Mesothelial cell of epicardium (in vitro differentiated cells): Measurements from ENCODE around the gene CBFA2T2. TPM values are rescaled to one million over a fixed set of nuclear protein-coding genes. Genes with fewer than 3 reads are reported as not detected.

Experiments
- DNase-seq, 2 experiments: peaks; one replicate each; pipeline ENCODE4 v3.0.0; 2021; ENCODE audit warnings: low spot score in 2 of 2; ENCODE audit not compliant: unreplicated experiment in 2 of 2
- H3K27ac Mint-ChIP-seq: 2 replicates; pipeline ENCODE4 v1.8.0; 2021; ENCODE audit warnings: mixed read lengths
- H3K27me3 Mint-ChIP-seq: 2 replicates; pipeline ENCODE4 v1.8.0; 2021; ENCODE audit warnings: low read depth, mixed read lengths
- H3K36me3 Mint-ChIP-seq: 2 replicates; pipeline ENCODE4 v1.8.0; 2021; ENCODE audit warnings: mixed read lengths
- H3K4me1 Mint-ChIP-seq: 2 replicates; pipeline ENCODE4 v1.8.0; 2021; ENCODE audit warnings: mixed read lengths
- H3K4me3 Mint-ChIP-seq: 2 replicates; pipeline ENCODE4 v1.8.0; 2021; ENCODE audit warnings: mild to moderate bottlenecking, moderate library complexity, mixed read lengths
- H3K9me3 Mint-ChIP-seq: 2 replicates; pipeline ENCODE4 v1.8.0; 2021; ENCODE audit warnings: mixed read lengths
- CTCF ChIP-seq: fragments of 200-600 bp; sonication (generic); IDR thresholded peaks from one replicate; pipeline ENCODE4 v1.5.0; 2021; ENCODE audit warnings: antibody characterized with exemption; ENCODE audit not compliant: unreplicated experiment
- total RNA-seq: library from RNA; stranded (reverse); gene quantifications from 3 replicates; pipeline ENCODE4 v1.2.1, GENCODE V29; 2021

CBFA2T2 gene
- total RNA-seq, 1 donor from 2014 or later = 47.2 TPM

DNA sequence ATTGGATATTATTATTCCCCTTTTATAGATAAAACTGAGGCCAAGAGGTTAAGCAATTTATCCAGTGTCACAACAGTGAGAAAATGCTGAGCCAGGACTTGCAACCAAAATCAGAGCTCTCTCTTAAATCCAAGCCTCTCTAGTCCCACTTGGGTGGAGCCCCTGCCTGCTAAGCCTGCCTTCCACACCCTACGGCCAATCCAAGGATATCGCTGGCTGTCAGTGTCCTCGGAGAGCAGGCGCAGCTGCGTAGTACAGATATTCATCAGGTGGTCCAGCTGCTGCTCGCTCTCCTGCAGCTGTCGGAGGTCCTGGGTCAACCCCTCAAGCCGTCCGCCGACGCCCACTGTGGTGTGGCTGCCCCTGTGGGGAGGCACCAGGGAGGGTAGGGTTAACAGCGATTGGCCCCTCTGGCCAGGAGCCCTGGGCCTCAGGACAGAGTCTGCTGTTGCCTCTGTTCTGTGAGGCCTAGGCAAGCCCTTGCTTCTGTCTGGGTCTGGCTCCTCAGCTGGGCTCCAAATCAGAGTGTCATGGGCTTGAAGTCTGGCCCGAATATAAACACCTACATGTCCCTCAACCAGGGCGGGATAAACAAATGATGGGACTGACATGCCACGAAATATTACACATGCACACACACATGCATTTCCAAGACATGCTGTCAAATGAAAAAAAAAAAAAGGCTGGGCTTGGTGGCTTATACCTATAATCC lies 188.3 kb downstream of the CBFA2T2 start:
- H3K36me3 Mint-ChIP-seq = peaks cover 4% of the 10 kb centered on the region
- H3K27ac Mint-ChIP-seq = no peak overlapping the region
- no peak for TF ChIP-seq CTCF
- peaks cover 22% of the 10 kb centered on the region for H3K4me1 Mint-ChIP-seq
- no peaks in the 10 kb centered on the region for H3K27me3 Mint-ChIP-seq
- no peak for DNase-seq
- no peak overlapping the region for H3K4me3 Mint-ChIP-seq
- H3K9me3 Mint-ChIP-seq = no peaks in the 10 kb centered on the region

- DNase-seq = no peak
- no peak overlapping the region for H3K27ac Mint-ChIP-seq
- H3K4me3 Mint-ChIP-seq = no peak overlapping the region
- peaks cover 17% of the 10 kb centered on the region for H3K4me1 Mint-ChIP-seq
- peaks cover 4% of the 10 kb centered on the region for H3K36me3 Mint-ChIP-seq
- TF ChIP-seq CTCF = no peak
- H3K27me3 Mint-ChIP-seq = no peaks in the 10 kb centered on the region
- no peaks in the 10 kb centered on the region for H3K9me3 Mint-ChIP-seq
Observed at GRCh38 chr20:33679758-33680485, 190.0 kb downstream of the CBFA2T2 start.

GRCh38 chr20:33680686-33681085 lies 190.8 kb downstream of the CBFA2T2 start:
- H3K4me3 Mint-ChIP-seq = no peak overlapping the region
- H3K9me3 Mint-ChIP-seq = no peaks in the 10 kb centered on the region
- H3K36me3 Mint-ChIP-seq = peaks cover 4% of the 10 kb centered on the region
- no peaks in the 10 kb centered on the region for H3K27me3 Mint-ChIP-seq
- no peak for TF ChIP-seq CTCF
- no peak overlapping the region for H3K27ac Mint-ChIP-seq
- peaks cover 14% of the 10 kb centered on the region for H3K4me1 Mint-ChIP-seq
- no peak for DNase-seq

DNA sequence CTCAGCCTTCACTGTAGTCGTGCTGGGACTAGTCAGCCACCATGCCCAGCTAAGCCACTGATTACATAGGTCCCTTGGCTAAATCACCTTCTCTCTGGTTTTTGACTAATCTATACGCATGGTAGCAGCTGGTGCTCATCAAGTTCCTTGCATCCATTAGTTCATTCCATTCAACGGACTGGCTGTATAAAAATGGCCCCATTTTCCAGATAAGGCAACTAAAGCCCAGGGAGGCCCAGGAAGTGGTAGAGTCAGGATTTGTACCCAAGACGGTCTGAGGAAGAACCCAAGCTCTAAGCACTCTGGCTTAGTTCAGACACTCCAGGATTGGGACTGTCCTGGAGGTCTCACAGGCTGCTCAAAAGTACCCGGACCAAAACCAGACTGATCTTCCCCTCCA lies 191.4 kb downstream of the CBFA2T2 start:
- H3K36me3 Mint-ChIP-seq = peaks cover 4% of the 10 kb centered on the region
- H3K9me3 Mint-ChIP-seq = no peaks in the 10 kb centered on the region
- no peaks in the 10 kb centered on the region for H3K27me3 Mint-ChIP-seq
- TF ChIP-seq CTCF = no peak
- H3K27ac Mint-ChIP-seq = no peak overlapping the region
- no peak overlapping the region for H3K4me3 Mint-ChIP-seq
- peaks cover 9% of the 10 kb centered on the region for H3K4me1 Mint-ChIP-seq
- no peak for DNase-seq

- Mint-ChIP-seq H3K4me3 (no peak overlapping the region), H3K27me3 (no peaks in the 10 kb centered on the region), H3K27ac (peak overlapping the region; percentile 10), H3K4me1 (peaks cover 13% of the 10 kb centered on the region), H3K9me3 (no peaks in the 10 kb centered on the region), H3K36me3 (peaks cover 4% of the 10 kb centered on the region)
- DNase-seq = no peak
- no peak for TF ChIP-seq CTCF
Observed at GRCh38 chr20:33681728-33682353, 191.9 kb downstream of the CBFA2T2 start.
